Body of pancreas (tissue), 4 donors: ENCODE data around the gene CSNK1G1.

Experiments
- CTCF ChIP-seq, 7 experiments: fragments of 450-650 bp in 4 of 7; fragments of 200-600 bp in 3 of 7; sonication (generic) in 3 of 7; IDR thresholded peaks; one replicate each; pipeline ENCODE4 v1.5.1; 2016 to 2019; ENCODE audit warnings: antibody characterized with exemption in 7 of 7
- POLR2A ChIP-seq, 3 donors: fragments of 450-650 bp; IDR thresholded peaks; one replicate each; pipeline ENCODE4 v1.6.1; 2016; ENCODE audit warnings: antibody characterized with exemption in 3 of 3, mild to moderate bottlenecking in 2 of 3

DNA sequence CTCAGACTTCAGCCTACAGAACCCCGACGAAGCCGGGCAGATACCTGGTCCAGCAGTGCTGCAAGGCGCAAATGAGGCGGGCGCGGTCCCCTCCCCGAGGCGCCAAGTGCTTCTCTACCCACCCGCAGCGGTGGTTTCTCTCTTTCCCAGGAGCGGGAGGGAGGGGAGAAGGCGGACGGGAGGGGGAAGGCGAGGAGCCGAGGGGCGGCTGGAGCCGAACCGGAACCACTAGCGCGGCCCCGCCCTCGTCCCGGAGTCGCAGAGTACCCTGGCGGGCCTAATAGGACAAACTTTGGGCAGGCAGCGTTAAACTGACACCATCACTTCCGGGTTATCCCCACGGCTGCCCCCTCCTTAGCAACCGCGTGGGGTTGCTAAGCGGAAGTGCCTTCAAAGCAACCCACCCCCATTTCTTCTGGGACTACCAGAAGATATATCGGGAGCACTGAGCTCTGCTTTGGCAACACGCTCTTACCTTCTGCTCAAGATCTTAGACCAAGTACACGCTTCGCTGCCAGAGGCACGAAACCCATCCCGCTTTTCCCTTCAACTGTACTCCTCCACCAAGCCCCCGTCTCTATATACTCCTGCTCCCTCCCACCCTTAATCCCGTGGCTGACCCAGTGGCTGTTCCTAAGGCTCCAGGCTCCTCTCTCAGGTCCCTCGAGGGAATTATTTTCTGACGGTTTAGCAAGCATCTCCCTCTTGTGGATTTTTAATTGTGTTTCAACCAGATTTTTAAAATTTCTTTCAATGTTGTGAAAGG, at the start of gene CSNK1G1:
- TF ChIP-seq CTCF (IDR thresholded peaks at IDR 0.05) (peak in 6 of 7 experiments; percentile 24 to 69 (median 57)), POLR2A (IDR thresholded peaks at IDR 0.05) (peak; percentile 9 to 65 (median 53))
